GM23338 (cell line): ENCODE measurements around the gene HARS2. TPM values are rescaled to one million over a fixed set of nuclear protein-coding genes. Genes with fewer than 3 reads are reported as not detected.
A peak's percentile ranks its signal among the peaks of the same experiment; 100 is the strongest.
"Not testable (repeated sequence)": the region's sequence is repeated elsewhere in the genome, so short reads cannot be mapped to it uniquely, and the experiment has no call there.

ENCODE experiments used
- ATAC-seq: fragments of 200-7000 bp; cut with Tn5 transposase; 3 replicates; pipeline ENCODE4 v1.9.1; 2020
- DNase-seq: peaks from one replicate; pipeline ENCODE4 v3.0.0-alpha.2; 2015; ENCODE audit warnings: low spot score
- H2AFZ ChIP-seq: fragments of 200-600 bp; sonication (generic); 2 replicates; pipeline ENCODE4 v1.8.0; 2016; ENCODE audit warnings: antibody characterized with exemption, mild to moderate bottlenecking, moderate library complexity
- H3F3A ChIP-seq: fragments of 200-600 bp; sonication (generic); replicated peaks from 2 replicates; pipeline ENCODE4 v1.8.0; 2017; ENCODE audit warnings: antibody characterized with exemption, mixed run types, low read depth
- H3K27ac ChIP-seq: fragments of 200-600 bp; sonication (generic); 2 replicates; pipeline ENCODE4 v1.6.1; 2016; ENCODE audit warnings: low read depth
- H3K27me3 ChIP-seq: fragments of 200-600 bp; sonication (generic); 2 replicates; pipeline ENCODE4 v1.8.0; 2016; ENCODE audit warnings: mild to moderate bottlenecking, mixed run types, moderate library complexity; ENCODE audit not compliant: insufficient read depth
- H3K36me3 ChIP-seq: fragments of 200-600 bp; sonication (generic); 2 replicates; pipeline ENCODE4 v1.8.0; 2016; ENCODE audit warnings: mild to moderate bottlenecking; ENCODE audit not compliant: insufficient read depth
- H3K4me1 ChIP-seq: fragments of 200-600 bp; sonication (generic); 2 replicates; pipeline ENCODE4 v1.8.0; 2016; ENCODE audit warnings: mild to moderate bottlenecking, moderate library complexity; ENCODE audit not compliant: insufficient read depth
- H3K4me2 ChIP-seq: fragments of 200-600 bp; sonication (generic); 2 replicates; pipeline ENCODE4 v1.7.1; 2017; ENCODE audit warnings: mixed run types
- H3K4me3 ChIP-seq: fragments of 200-600 bp; sonication (generic); 2 replicates; pipeline ENCODE4 v1.6.1; 2016; ENCODE audit warnings: mixed run types
- H3K79me2 ChIP-seq: fragments of 200-600 bp; sonication (generic); replicated peaks from 2 replicates; pipeline ENCODE4 v1.8.0; 2017; ENCODE audit warnings: mild to moderate bottlenecking; ENCODE audit not compliant: insufficient read depth
- H3K9me2 ChIP-seq: fragments of 200-600 bp; sonication (generic); 2 replicates; pipeline ENCODE4 v1.8.0; 2017; ENCODE audit not compliant: insufficient read depth
- H4K20me1 ChIP-seq: fragments of 200-600 bp; sonication (generic); replicated peaks from 2 replicates; pipeline ENCODE4 v1.8.0; 2017; ENCODE audit warnings: mild to moderate bottlenecking; ENCODE audit not compliant: insufficient read depth
- H3K27ac Mint-ChIP-seq: 2 replicates; pipeline ENCODE4 v1.8.0; 2020; ENCODE audit warnings: inconsistent platforms, mild to moderate bottlenecking, moderate library complexity, mixed read lengths
- H3K27me3 Mint-ChIP-seq: 3 replicates; pipeline ENCODE4 v1.8.0; 2022; ENCODE audit warnings: low read depth, mild to moderate bottlenecking, moderate library complexity, mixed read lengths, inconsistent platforms; ENCODE audit not compliant: insufficient read depth, poor library complexity
- H3K36me3 Mint-ChIP-seq: 3 replicates; pipeline ENCODE4 v1.8.0; 2021; ENCODE audit warnings: low read depth, mild to moderate bottlenecking, inconsistent platforms, moderate library complexity, mixed read lengths
- H3K4me1 Mint-ChIP-seq: 3 replicates; pipeline ENCODE4 v1.8.0; 2020; ENCODE audit warnings: mild to moderate bottlenecking, inconsistent platforms, mixed read lengths
- H3K4me3 Mint-ChIP-seq: 3 replicates; pipeline ENCODE4 v1.8.0; 2021; ENCODE audit warnings: moderate library complexity, mild to moderate bottlenecking, inconsistent platforms, mixed read lengths
- H3K9me3 Mint-ChIP-seq: 3 replicates; pipeline ENCODE4 v1.8.0; 2020; ENCODE audit warnings: moderate library complexity, mild to moderate bottlenecking, inconsistent platforms, mixed read lengths
- CREB1 ChIP-seq: fragments of 250-450 bp; sonication (Bioruptor Pico); IDR thresholded peaks from 2 replicates; pipeline ENCODE4 v1.5.0; 2020; ENCODE audit warnings: low read depth, mild to moderate bottlenecking, moderate library complexity
- EZH2 ChIP-seq: fragments of 200-600 bp; sonication (generic); IDR thresholded peaks from one replicate; pipeline ENCODE4 v1.8.0; 2017; ENCODE audit warnings: antibody characterized with exemption, mild to moderate bottlenecking, low read depth; ENCODE audit not compliant: unreplicated experiment
- EZH2phosphoT487 ChIP-seq: fragments of 200-600 bp; sonication (generic); IDR thresholded peaks from one replicate; pipeline ENCODE4 v1.8.1; 2018; ENCODE audit warnings: antibody characterized with exemption; ENCODE audit not compliant: unreplicated experiment
- NANOG ChIP-seq: IDR thresholded peaks from 2 replicates; pipeline ENCODE4 v1.6.1; 2016; ENCODE audit warnings: antibody characterized with exemption, borderline replicate concordance
- ZNF331 ChIP-seq: fragments of 250-450 bp; sonication (Bioruptor Pico); IDR thresholded peaks from 2 replicates; pipeline ENCODE4 v1.5.0; 2020; ENCODE audit warnings: low read depth, mild to moderate bottlenecking, moderate library complexity
- polyA plus RNA-seq: library from polyadenylated mRNA; unstranded; fragments of >200 nt; fragmentation: Nextera tagmentation; extraction: Ambion mirVana; gene quantifications from 2 replicates; pipeline ENCODE4 v1.2.1, GENCODE V29; 2016
- total RNA-seq: library from RNA; depleted of rRNA; stranded (reverse); fragments of >200 nt; shearing (Covaris generic); gene quantifications from 2 replicates; pipeline ENCODE4 v1.2.3, GENCODE V29; 2014

The HARS2 gene
- total and polyA plus RNA-seq, 2 experiments from 2014 or later: 14.4 to 21.6 TPM

GRCh38 chr5:140716238-140716637 lies 25.0 kb downstream of the HARS2 start:
- not testable (repeated sequence) for ATAC-seq, H3K27ac Mint-ChIP-seq

GRCh38 chr5:140718266-140718592 lies 27.0 kb downstream of the HARS2 start:
- H3K4me2 ChIP-seq: no peak overlapping the region
- H2AFZ ChIP-seq: peak overlapping the region; percentile 92
- H3K4me3 ChIP-seq: no peak overlapping the region
- Mint-ChIP-seq H3K4me1 (no peaks in the 10 kb centered on the region), H3K27me3 (no peaks in the 10 kb centered on the region), H3K4me3 (no peak overlapping the region), H3K9me3 (peaks cover 4% of the 10 kb centered on the region; the same call in 1 of the 3 replicates), H3K27ac (no peak overlapping the region), H3K36me3 (no peaks in the 10 kb centered on the region)
- H3K4me1 ChIP-seq: no peaks in the 10 kb centered on the region
- no peak for TF ChIP-seq EZH2phosphoT487
- TF ChIP-seq CREB1 (CRISPR knock-in tag): no peak
- no peak for TF ChIP-seq EZH2
- TF ChIP-seq NANOG: no peak
- no peak for TF ChIP-seq ZNF331 (CRISPR knock-in tag)
- ATAC-seq: no peak
- no peaks in the 10 kb centered on the region for H3K36me3 ChIP-seq
- H3F3A ChIP-seq: no peaks in the 10 kb centered on the region
- no peaks in the 10 kb centered on the region for H4K20me1 ChIP-seq
- no peaks in the 10 kb centered on the region for H3K27me3 ChIP-seq
- DNase-seq: no peak
- H3K27ac ChIP-seq: no peak overlapping the region
- no peaks in the 10 kb centered on the region for H3K79me2 ChIP-seq
- H3K9me2 ChIP-seq: no peaks in the 10 kb centered on the region

More at GRCh38 chr5:140716238-140716637, 25.0 kb downstream of the HARS2 start:
- not testable (repeated sequence) for H3F3A ChIP-seq, H3K36me3 Mint-ChIP-seq, H2AFZ ChIP-seq, H3K4me3 Mint-ChIP-seq, H3K4me3 ChIP-seq, H3K9me3 Mint-ChIP-seq, H3K79me2 ChIP-seq, H3K36me3 ChIP-seq, H4K20me1 ChIP-seq, H3K4me1 Mint-ChIP-seq, H3K27me3 ChIP-seq, H3K27me3 Mint-ChIP-seq, H3K27ac ChIP-seq, H3K4me1 ChIP-seq, H3K4me2 ChIP-seq, DNase-seq, H3K9me2 ChIP-seq

- not testable (repeated sequence) for H3K27ac Mint-ChIP-seq, H3K9me2 ChIP-seq, DNase-seq, H3K4me2 ChIP-seq, H3K36me3 Mint-ChIP-seq, H3K27me3 Mint-ChIP-seq, H3K4me1 ChIP-seq, H3K27ac ChIP-seq, H3K36me3 ChIP-seq, H3F3A ChIP-seq, ATAC-seq, H3K79me2 ChIP-seq, H4K20me1 ChIP-seq, H3K27me3 ChIP-seq, H3K4me3 Mint-ChIP-seq, H3K9me3 Mint-ChIP-seq, H3K4me3 ChIP-seq, H3K4me1 Mint-ChIP-seq
- H2AFZ ChIP-seq: peak overlapping the region; percentile 80; the same call in 1 of the 2 replicates
Measured at GRCh38 chr5:140720738-140721137, 29.5 kb downstream of the HARS2 start.

GRCh38 chr5:140721395-140721794 lies 30.1 kb downstream of the HARS2 start:
- not testable (repeated sequence) for H2AFZ ChIP-seq, H3K4me1 ChIP-seq, H3K27ac ChIP-seq, H3K4me3 ChIP-seq, H3K4me1 Mint-ChIP-seq, DNase-seq, H3K9me3 Mint-ChIP-seq, H3K27me3 Mint-ChIP-seq, H3K27me3 ChIP-seq, ATAC-seq, H3K36me3 ChIP-seq, H3K36me3 Mint-ChIP-seq, H4K20me1 ChIP-seq, H3K9me2 ChIP-seq, H3F3A ChIP-seq, H3K4me3 Mint-ChIP-seq, H3K27ac Mint-ChIP-seq, H3K79me2 ChIP-seq, H3K4me2 ChIP-seq
